Measurements from ENCODE around the gene DMPK.

Gene DMPK

GRCh38 chr19:45814851-45815480, 32.7 kb upstream of the DMPK start, which contains the start of gene RSPH6A:
RSPH6A (minus strand) TSS chr19:45815308; CDS start chr19:45815176, 132 bp downstream.
- H3K4me3 ChIP-seq (replicated peaks; ENCODE audit: low read depth, low read length) = no peak within 1 kb of the TSS

GRCh38 chr19:45814166-45814780, 32.0 kb upstream of the DMPK start:
- TF ChIP-seq CTCF (IDR thresholded peaks at IDR 0.05; ENCODE audit: low read depth, low read length, missing control alignments) = no peak
- no peak for DNase-seq (ENCODE audit: extremely low read depth, low read depth)
- H3K4me3 ChIP-seq (replicated peaks; ENCODE audit: low read depth, low read length) = no peak overlapping the region

More at GRCh38 chr19:45814851-45815480, 32.7 kb upstream of the DMPK start, which contains the start of gene RSPH6A:
- no peak for TF ChIP-seq CTCF (IDR thresholded peaks at IDR 0.05; ENCODE audit: low read depth, low read length, missing control alignments)
- no peak for DNase-seq (ENCODE audit: extremely low read depth, low read depth)

- TF ChIP-seq CTCF (IDR thresholded peaks at IDR 0.05; ENCODE audit: low read depth, low read length, missing control alignments) = no peak
- DNase-seq (ENCODE audit: extremely low read depth, low read depth) = no peak
- H3K4me3 ChIP-seq (replicated peaks; ENCODE audit: low read depth, low read length) = no peak overlapping the region
Measured at GRCh38 chr19:45812297-45812696, 30.0 kb upstream of the DMPK start.

- TF ChIP-seq CTCF (IDR thresholded peaks at IDR 0.05; ENCODE audit: low read depth, low read length, missing control alignments) = no peak
- DNase-seq (ENCODE audit: extremely low read depth, low read depth) = peak; percentile 92
Measured at GRCh38 chr19:45809643-45810159, 27.4 kb upstream of the DMPK start.

GRCh38 chr19:45805719-45806118, 23.4 kb upstream of the DMPK start:
- no peak for TF ChIP-seq CTCF (IDR thresholded peaks at IDR 0.05; ENCODE audit: low read depth, low read length, missing control alignments)
- H3K4me3 ChIP-seq (replicated peaks; ENCODE audit: low read depth, low read length) = no peak overlapping the region
- no peak for DNase-seq (ENCODE audit: extremely low read depth, low read depth)

More at GRCh38 chr19:45809643-45810159, 27.4 kb upstream of the DMPK start:
- no peak overlapping the region for H3K4me3 ChIP-seq (replicated peaks; ENCODE audit: low read depth, low read length)

- no peak for TF ChIP-seq CTCF (IDR thresholded peaks at IDR 0.05; ENCODE audit: low read depth, low read length, missing control alignments)
- H3K4me3 ChIP-seq (replicated peaks; ENCODE audit: low read depth, low read length) = no peak overlapping the region
- no peak for DNase-seq (ENCODE audit: extremely low read depth, low read depth)
Measured at GRCh38 chr19:45804959-45805230, 22.6 kb upstream of the DMPK start.

All from HFF-Myc (cell line).